ENCODE data around the gene GNB2.
"Not testable (repeated sequence)": the region's sequence is repeated elsewhere in the genome, so short reads cannot be mapped to it uniquely, and the experiment has no call there.

Gene GNB2

GRCh38 chr7:100714725-100715124 is 41.2 kb downstream of the GNB2 start:
- no peaks in the 10 kb centered on the region for H3K79me2 ChIP-seq (ENCODE audit: control insufficient read depth, low read length)
- H3K9me3 ChIP-seq (ENCODE audit: control insufficient read depth, insufficient read depth, low read length), result peaks cover 3% of the 10 kb centered on the region; the same call in 1 of the 2 replicates
- no peaks in the 10 kb centered on the region for H3K36me3 ChIP-seq (ENCODE audit: control insufficient read depth, low read length)

GRCh38 chr7:100717073-100717472 is 43.5 kb downstream of the GNB2 start:
- not testable (repeated sequence) for H3K27ac ChIP-seq (ENCODE audit: low read depth, low read length); H3K36me3 ChIP-seq (ENCODE audit: control insufficient read depth, low read length); H3K9me2 ChIP-seq (replicated peaks; ENCODE audit: control insufficient read depth, low read length); H3K4me2 ChIP-seq (ENCODE audit: low read length); H3K4me3 ChIP-seq (ENCODE audit: low read length); H4K20me1 ChIP-seq (ENCODE audit: control insufficient read depth, insufficient read depth, low read depth, low read length); H3K9me3 ChIP-seq (ENCODE audit: control insufficient read depth, insufficient read depth, low read length); H3K4me1 ChIP-seq (ENCODE audit: control insufficient read depth, low read length); H3F3A ChIP-seq (ENCODE audit: control insufficient read depth, insufficient read depth); H3K79me2 ChIP-seq (ENCODE audit: control insufficient read depth, low read length)
- H3K27me3 ChIP-seq (ENCODE audit: control insufficient read depth, low read length), result peaks cover 18% of the 10 kb centered on the region

More at GRCh38 chr7:100714725-100715124, 41.2 kb downstream of the GNB2 start:
- H4K20me1 ChIP-seq (ENCODE audit: control insufficient read depth, insufficient read depth, low read depth, low read length), result no peaks in the 10 kb centered on the region
- H3K9me2 ChIP-seq (replicated peaks; ENCODE audit: control insufficient read depth, low read length), result no peaks in the 10 kb centered on the region
- H3K4me2 ChIP-seq (ENCODE audit: low read length), result no peak overlapping the region
- no peak for TF ChIP-seq CTCF (IDR thresholded peaks at IDR 0.05; ENCODE audit: low read depth, low read length, poor library complexity, severe bottlenecking)
- no peak for TF ChIP-seq EZH2phosphoT487 (IDR thresholded peaks at IDR 0.05; ENCODE audit: borderline replicate concordance, low read length)
- no peak overlapping the region for H3K4me3 ChIP-seq (ENCODE audit: low read length)
- no peaks in the 10 kb centered on the region for H3F3A ChIP-seq (ENCODE audit: control insufficient read depth, insufficient read depth)
- H3K27ac ChIP-seq (ENCODE audit: low read depth, low read length), result no peak overlapping the region
- H3K27me3 ChIP-seq (ENCODE audit: control insufficient read depth, low read length), result peaks cover 4% of the 10 kb centered on the region; the same call in 1 of the 2 replicates
- H3K4me1 ChIP-seq (ENCODE audit: control insufficient read depth, low read length), result no peaks in the 10 kb centered on the region

GRCh38 chr7:100719523-100720278 is 46.2 kb downstream of the GNB2 start:
- H3K4me2 ChIP-seq (ENCODE audit: low read length), result no peak overlapping the region
- H3K27ac ChIP-seq (ENCODE audit: low read depth, low read length), result no peak overlapping the region
- no peak overlapping the region for H3K4me3 ChIP-seq (ENCODE audit: low read length)
- H3F3A ChIP-seq (ENCODE audit: control insufficient read depth, insufficient read depth), result no peaks in the 10 kb centered on the region
- H3K9me3 ChIP-seq (ENCODE audit: control insufficient read depth, insufficient read depth, low read length), result peaks cover 3% of the 10 kb centered on the region; the same call in 1 of the 2 replicates
- H3K4me1 ChIP-seq (ENCODE audit: control insufficient read depth, low read length), result no peaks in the 10 kb centered on the region
- H3K9me2 ChIP-seq (replicated peaks; ENCODE audit: control insufficient read depth, low read length), result no peaks in the 10 kb centered on the region
- H4K20me1 ChIP-seq (ENCODE audit: control insufficient read depth, insufficient read depth, low read depth, low read length), result no peaks in the 10 kb centered on the region
- no peak for TF ChIP-seq EZH2phosphoT487 (IDR thresholded peaks at IDR 0.05; ENCODE audit: borderline replicate concordance, low read length)
- TF ChIP-seq CTCF (IDR thresholded peaks at IDR 0.05; ENCODE audit: low read depth, low read length, poor library complexity, severe bottlenecking), result no peak
- H3K27me3 ChIP-seq (ENCODE audit: control insufficient read depth, low read length), result peaks cover 37% of the 10 kb centered on the region
- no peaks in the 10 kb centered on the region for H3K36me3 ChIP-seq (ENCODE audit: control insufficient read depth, low read length)
- no peaks in the 10 kb centered on the region for H3K79me2 ChIP-seq (ENCODE audit: control insufficient read depth, low read length)

GRCh38 chr7:100720279-100720670 is 46.7 kb downstream of the GNB2 start, which contains the start of gene EPO:
Gene EPO, plus strand, starts transcription at chr7:100720468. Its CDS starts 513 bp downstream, at chr7:100720981.
- Histone ChIP-seq H3K36me3 (ENCODE audit: control insufficient read depth, low read length) (no peaks in the 10 kb centered on the region), H3K27me3 (ENCODE audit: control insufficient read depth, low read length) (peaks cover 42% of the 10 kb centered on the region), H3K9me3 (ENCODE audit: control insufficient read depth, insufficient read depth, low read length) (peaks cover 3% of the 10 kb centered on the region; the same call in 1 of the 2 replicates), H3K27ac (ENCODE audit: low read depth, low read length) (no peak within 1 kb of the TSS), H3K79me2 (ENCODE audit: control insufficient read depth, low read length) (no peaks in the 10 kb centered on the region), H3F3A (ENCODE audit: control insufficient read depth, insufficient read depth) (no peaks in the 10 kb centered on the region), H4K20me1 (ENCODE audit: control insufficient read depth, insufficient read depth, low read depth, low read length) (no peaks in the 10 kb centered on the region), H3K4me2 (ENCODE audit: low read length) (no peak within 1 kb of the TSS), H3K4me3 (ENCODE audit: low read length) (no peak within 1 kb of the TSS), H3K4me1 (ENCODE audit: control insufficient read depth, low read length) (peaks cover 3% of the 10 kb centered on the region), H3K9me2 (replicated peaks; ENCODE audit: control insufficient read depth, low read length) (no peaks in the 10 kb centered on the region)
- no peak for TF ChIP-seq CTCF (IDR thresholded peaks at IDR 0.05; ENCODE audit: low read depth, low read length, poor library complexity, severe bottlenecking)
- TF ChIP-seq EZH2phosphoT487 (IDR thresholded peaks at IDR 0.05; ENCODE audit: borderline replicate concordance, low read length), result no peak
